ENCODE data around the gene GSS. TPM values are rescaled to one million over a fixed set of nuclear protein-coding genes. Genes with fewer than 3 reads are reported as not detected.

GSS gene
- polyA plus RNA-seq (2011; rRNA removed) (71.6 and 77.4 TPM in 2 replicates), polyA minus RNA-seq (2011; rRNA and poly(A)+ RNA removed) (39.0 and 54.1 TPM in 2 replicates)

DNA sequence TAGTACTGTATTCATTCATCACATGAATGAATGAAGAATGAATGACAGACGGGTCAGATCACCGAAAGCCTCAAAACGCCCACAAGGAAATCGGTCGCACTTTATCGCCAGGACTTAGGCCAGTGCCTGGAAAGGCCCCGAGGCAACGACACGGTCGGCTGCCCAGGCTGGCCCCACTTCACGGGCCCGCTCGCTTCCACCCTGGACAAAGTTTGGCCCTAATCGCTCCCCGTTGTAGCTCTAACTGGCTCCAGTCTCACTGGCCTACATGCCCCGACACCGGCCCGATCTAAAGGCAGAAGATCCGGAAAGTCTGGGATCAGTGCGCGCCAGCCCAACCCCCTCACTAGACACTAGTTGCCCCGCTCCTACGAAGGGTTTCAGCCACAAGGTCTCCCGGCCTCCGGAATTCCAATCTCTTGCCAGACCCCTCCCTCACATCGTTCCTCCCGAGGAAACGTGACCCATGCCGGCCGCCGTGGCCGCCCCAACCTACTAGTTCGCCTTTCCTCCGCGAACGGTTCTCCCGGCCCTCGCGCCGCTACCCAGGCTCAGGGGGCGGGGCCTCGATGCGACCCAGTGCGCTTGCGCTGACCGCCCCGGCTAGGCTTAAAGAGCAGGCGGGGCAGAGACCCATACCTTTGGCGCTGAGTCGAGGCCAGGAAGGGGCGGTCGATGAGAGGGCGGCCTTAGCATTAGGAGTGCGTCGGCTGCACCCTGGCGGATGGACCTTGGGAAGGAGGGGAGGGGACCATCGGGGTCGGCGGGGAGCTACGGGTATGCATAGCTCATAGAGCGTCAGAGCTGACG is at the start of gene GSS, which contains the start of gene MYH7B:
Gene GSS (minus strand): TSS at position 576 of the 810 bp plus-strand sequence. CDS start 3,954 bp downstream, outside the sequence.
Gene MYH7B (plus strand): TSS at position 638 of the 810 bp plus-strand sequence. CDS start 22,138 bp downstream, outside the sequence.
- H3K4me3 ChIP-seq (ENCODE audit: low read depth, low read length) = peak within 1 kb of the TSS; percentile 80
- peak within 1 kb of the TSS; percentile 92 for H3K27ac ChIP-seq (ENCODE audit: low read depth, low read length)
- ChIA-PET CTCF (interaction anchor here (0.6 to 4.2 kb wide), 7 partner anchors 9 to 136 kb away, joined by 3 to 57 read pairs (median 4); partner anchors contain the start of genes ACSS2 and GGT7), POLR2A (interaction anchor here (0.6 to 2.1 kb wide), 8 partner anchors 9 to 102 kb away, joined by 3 to 17 read pairs (median 6); partner anchors contain the start of genes ACSS2 and GGT7)
- H3K9me3 ChIP-seq (ENCODE audit: control insufficient read depth, insufficient read depth, low read length) = 0 out of 2 replicates have a peak, but pooled peaks cover 4% of the 10 kb centered on the region
- peak; percentile 91 for DNase-seq (ENCODE audit: low read depth, low spot score)
- no peaks in the 10 kb centered on the region for H3K27me3 ChIP-seq (ENCODE audit: control insufficient read depth, insufficient read depth, low read length)
- TF ChIP-seq, protein P1, sequence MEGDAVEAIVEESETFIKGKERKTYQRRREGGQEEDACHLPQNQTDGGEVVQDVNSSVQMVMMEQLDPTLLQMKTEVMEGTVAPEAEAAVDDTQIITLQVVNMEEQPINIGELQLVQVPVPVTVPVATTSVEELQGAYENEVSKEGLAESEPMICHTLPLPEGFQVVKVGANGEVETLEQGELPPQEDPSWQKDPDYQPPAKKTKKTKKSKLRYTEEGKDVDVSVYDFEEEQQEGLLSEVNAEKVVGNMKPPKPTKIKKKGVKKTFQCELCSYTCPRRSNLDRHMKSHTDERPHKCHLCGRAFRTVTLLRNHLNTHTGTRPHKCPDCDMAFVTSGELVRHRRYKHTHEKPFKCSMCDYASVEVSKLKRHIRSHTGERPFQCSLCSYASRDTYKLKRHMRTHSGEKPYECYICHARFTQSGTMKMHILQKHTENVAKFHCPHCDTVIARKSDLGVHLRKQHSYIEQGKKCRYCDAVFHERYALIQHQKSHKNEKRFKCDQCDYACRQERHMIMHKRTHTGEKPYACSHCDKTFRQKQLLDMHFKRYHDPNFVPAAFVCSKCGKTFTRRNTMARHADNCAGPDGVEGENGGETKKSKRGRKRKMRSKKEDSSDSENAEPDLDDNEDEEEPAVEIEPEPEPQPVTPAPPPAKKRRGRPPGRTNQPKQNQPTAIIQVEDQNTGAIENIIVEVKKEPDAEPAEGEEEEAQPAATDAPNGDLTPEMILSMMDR (IDR thresholded peaks at IDR 0.05; ENCODE audit: low read depth, low read length) = peak; percentile 55

GRCh38 chr20:35004749-35005462 is 49.3 kb upstream of the GSS start:
- Histone ChIP-seq H3K4me3 (ENCODE audit: low read depth, low read length) (no peak overlapping the region), H3K27ac (ENCODE audit: low read depth, low read length) (no peak overlapping the region), H3K27me3 (ENCODE audit: control insufficient read depth, insufficient read depth, low read length) (no peaks in the 10 kb centered on the region), H3K9me3 (ENCODE audit: control insufficient read depth, insufficient read depth, low read length) (no peaks in the 10 kb centered on the region; the same call in 1 of the 2 replicates)
- TF ChIP-seq, protein P1 (IDR thresholded peaks at IDR 0.05; ENCODE audit: low read depth, low read length) = no peak
- ChIA-PET CTCF (no interaction called here), POLR2A (interaction anchor here (0.6 kb wide), 1 partner anchor 82 kb away, joined by 3 read pairs; no protein-coding TSS in a partner anchor)
- DNase-seq (ENCODE audit: low read depth, low spot score) = no peak

DNA sequence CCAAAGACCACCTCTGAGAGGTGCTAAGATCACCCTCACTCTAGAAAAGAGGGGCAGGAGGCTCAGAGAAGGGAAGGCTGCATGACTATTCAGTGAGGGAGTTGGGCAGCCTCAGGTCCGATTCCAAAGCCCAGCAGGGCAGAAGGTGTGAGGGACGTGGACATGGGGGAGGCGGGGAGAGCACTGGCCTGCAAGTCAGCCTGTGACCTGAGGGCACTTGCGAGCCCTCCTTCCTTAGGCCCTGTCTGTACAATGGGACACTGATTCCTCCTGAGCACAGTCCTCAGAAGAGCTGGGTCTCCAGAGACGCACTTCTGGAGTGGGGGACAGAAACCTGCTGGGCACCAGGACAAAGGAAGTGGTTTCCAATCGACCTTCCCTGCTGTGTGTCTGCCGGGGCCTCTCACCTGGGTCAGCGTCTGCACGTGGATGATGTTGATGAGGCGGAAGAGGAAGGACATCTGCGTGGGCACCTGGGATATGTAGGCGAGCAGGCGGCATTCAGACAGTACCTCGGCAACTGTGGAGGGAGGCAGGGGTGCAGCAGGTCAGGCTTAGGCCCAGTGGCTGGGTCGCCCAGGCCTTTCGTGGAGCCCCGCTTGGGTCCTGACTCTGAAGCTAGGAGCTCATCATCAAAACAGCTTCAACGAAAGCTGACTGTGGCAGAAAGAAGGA is 48.6 kb upstream of the GSS start:
- H3K4me3 ChIP-seq (ENCODE audit: low read depth, low read length) = no peak overlapping the region
- CTCF ChIA-PET = no interaction called here
- DNase-seq (ENCODE audit: low read depth, low spot score) = no peak
- H3K27me3 ChIP-seq (ENCODE audit: control insufficient read depth, insufficient read depth, low read length) = no peaks in the 10 kb centered on the region
- TF ChIP-seq, protein P1 (IDR thresholded peaks at IDR 0.05; ENCODE audit: low read depth, low read length) = no peak
- POLR2A ChIA-PET = interaction anchor here (0.6 kb wide), 1 partner anchor 81 kb away, joined by 3 read pairs; no protein-coding TSS in a partner anchor
- no peaks in the 10 kb centered on the region; the same call in 1 of the 2 replicates for H3K9me3 ChIP-seq (ENCODE audit: control insufficient read depth, insufficient read depth, low read length)
- H3K27ac ChIP-seq (ENCODE audit: low read depth, low read length) = no peak overlapping the region

- no peak for DNase-seq (ENCODE audit: low read depth, low spot score)
- Histone ChIP-seq H3K27ac (ENCODE audit: low read depth, low read length) (no peak overlapping the region), H3K4me3 (ENCODE audit: low read depth, low read length) (no peak overlapping the region), H3K9me3 (ENCODE audit: control insufficient read depth, insufficient read depth, low read length) (no peaks in the 10 kb centered on the region; the same call in 1 of the 2 replicates), H3K27me3 (ENCODE audit: control insufficient read depth, insufficient read depth, low read length) (no peaks in the 10 kb centered on the region)
- TF ChIP-seq, protein P1 (IDR thresholded peaks at IDR 0.05; ENCODE audit: low read depth, low read length) = no peak
- ChIA-PET POLR2A (interaction anchor here (0.6 kb wide), 1 partner anchor 260 kb away, joined by 7 read pairs; no protein-coding TSS in a partner anchor), CTCF (interaction anchor here (2.6 kb wide), 1 partner anchor 129 kb away, joined by 17 read pairs; no protein-coding TSS in a partner anchor)
Measured at GRCh38 chr20:35003211-35004031, 47.8 kb upstream of the GSS start.

All from AG04450 (cell line).